ENCODE results near the gene AEBP2.

The AEBP2 gene

GRCh38 chr12:19515179-19515578, 75.9 kb downstream of the AEBP2 start:
- DNase-seq: no peak
- H3K27ac Mint-ChIP-seq: no peak overlapping the region
- peaks cover 55% of the 10 kb centered on the region for H3K36me3 Mint-ChIP-seq (ENCODE audit: low read depth)
- no peak overlapping the region for H3K4me3 Mint-ChIP-seq
- H3K4me1 Mint-ChIP-seq: peaks cover 10% of the 10 kb centered on the region
- H3K27me3 Mint-ChIP-seq (ENCODE audit: low read depth, poor library complexity): no peaks in the 10 kb centered on the region
- TF ChIP-seq CTCF (IDR thresholded peaks at IDR 0.05): no peak
- no peaks in the 10 kb centered on the region for H3K9me3 Mint-ChIP-seq

GRCh38 chr12:19517583-19517982, 78.3 kb downstream of the AEBP2 start:
- TF ChIP-seq CTCF (IDR thresholded peaks at IDR 0.05): no peak
- peaks cover 37% of the 10 kb centered on the region for H3K36me3 Mint-ChIP-seq (ENCODE audit: low read depth)
- H3K9me3 Mint-ChIP-seq: no peaks in the 10 kb centered on the region
- H3K4me3 Mint-ChIP-seq: no peak overlapping the region
- H3K27ac Mint-ChIP-seq: no peak overlapping the region
- no peak for DNase-seq
- no peaks in the 10 kb centered on the region for H3K27me3 Mint-ChIP-seq (ENCODE audit: low read depth, poor library complexity)
- H3K4me1 Mint-ChIP-seq: peaks cover 10% of the 10 kb centered on the region

GRCh38 chr12:19518209-19518608, 78.9 kb downstream of the AEBP2 start:
- H3K4me1 Mint-ChIP-seq: peaks cover 9% of the 10 kb centered on the region
- H3K36me3 Mint-ChIP-seq (ENCODE audit: low read depth): peaks cover 32% of the 10 kb centered on the region
- no peak overlapping the region for H3K4me3 Mint-ChIP-seq
- no peak overlapping the region for H3K27ac Mint-ChIP-seq
- H3K9me3 Mint-ChIP-seq: no peaks in the 10 kb centered on the region
- TF ChIP-seq CTCF (IDR thresholded peaks at IDR 0.05): no peak
- no peaks in the 10 kb centered on the region for H3K27me3 Mint-ChIP-seq (ENCODE audit: low read depth, poor library complexity)
- no peak for DNase-seq

GRCh38 chr12:19520646-19521415, 81.5 kb downstream of the AEBP2 start:
- H3K4me1 Mint-ChIP-seq: no peaks in the 10 kb centered on the region
- no peak for TF ChIP-seq CTCF (IDR thresholded peaks at IDR 0.05)

GRCh38 chr12:19525274-19525673, 86.0 kb downstream of the AEBP2 start:
- DNase-seq: no peak
- no peak overlapping the region for H3K4me3 Mint-ChIP-seq
- H3K36me3 Mint-ChIP-seq (ENCODE audit: low read depth): no peaks in the 10 kb centered on the region
- peak overlapping the region; percentile 24 for H3K27ac Mint-ChIP-seq
- H3K27me3 Mint-ChIP-seq (ENCODE audit: low read depth, poor library complexity): peaks cover 4% of the 10 kb centered on the region
- H3K9me3 Mint-ChIP-seq: no peaks in the 10 kb centered on the region
- no peaks in the 10 kb centered on the region for H3K4me1 Mint-ChIP-seq
- no peak for TF ChIP-seq CTCF (IDR thresholded peaks at IDR 0.05)

More at GRCh38 chr12:19520646-19521415, 81.5 kb downstream of the AEBP2 start:
- H3K27ac Mint-ChIP-seq: no peak overlapping the region
- H3K9me3 Mint-ChIP-seq: no peaks in the 10 kb centered on the region
- H3K4me3 Mint-ChIP-seq: no peak overlapping the region
- peaks cover 18% of the 10 kb centered on the region for H3K36me3 Mint-ChIP-seq (ENCODE audit: low read depth)
- no peak for DNase-seq
- H3K27me3 Mint-ChIP-seq (ENCODE audit: low read depth, poor library complexity): peaks cover 4% of the 10 kb centered on the region

- H3K9me3 Mint-ChIP-seq: no peaks in the 10 kb centered on the region
- H3K4me1 Mint-ChIP-seq: no peaks in the 10 kb centered on the region
- no peak for TF ChIP-seq CTCF (IDR thresholded peaks at IDR 0.05)
Observed at GRCh38 chr12:19527866-19528265, 88.6 kb downstream of the AEBP2 start.

More at GRCh38 chr12:19527866-19528265, 88.6 kb downstream of the AEBP2 start:
- DNase-seq: no peak
- Mint-ChIP-seq H3K4me3 (no peak overlapping the region), H3K27me3 (ENCODE audit: low read depth, poor library complexity) (peaks cover 4% of the 10 kb centered on the region), H3K36me3 (ENCODE audit: low read depth) (no peaks in the 10 kb centered on the region), H3K27ac (no peak overlapping the region)

Measured in nephron progenitor cell (in vitro differentiated cells).